GM12878 (cell line): ENCODE data around the gene VWA8. TPM values are rescaled to one million over a fixed set of nuclear protein-coding genes. Genes with fewer than 3 reads are reported as not detected.

Experiments
- ATAC-seq: fragments of 200-7000 bp; cut with Tn5 transposase; 3 replicates; pipeline ENCODE4 v1.9.1; 2020; ENCODE audit warnings: mild to moderate bottlenecking, moderate library complexity
- BruUV-seq: library from RNA; stranded (reverse); fragments of 400-500 nt; replicated peaks from 2 replicates; lab custom pipeline; 2021; lab: Mats Ljungman, UMichigan
- CTCF ChIA-PET: fragments of 300-600 bp; sonication (Branson Sonifier 250); formaldehyde crosslinking; extraction: SDS; loops from one replicate; lab custom pipeline; 2021; ENCODE audit warnings: inconsistent platforms; lab: Yijun Ruan, JAX
- POLR2A ChIA-PET: fragments of 350-600 bp; formaldehyde crosslinking; extraction: SDS; loops from one replicate; lab custom pipeline; 2021; ENCODE audit warnings: inconsistent platforms; lab: Charles Lee
- RAD21 ChIA-PET: fragments of 300-600 bp; sonication (Branson Sonifier 250); formaldehyde crosslinking; loops from one replicate; lab custom pipeline; 2023; ENCODE audit warnings: antibody characterized with exemption; ENCODE audit not compliant: unreplicated experiment; lab: Charles Lee
- SMC1A ChIA-PET: fragments of 300-600 bp; sonication (Branson Sonifier 250); formaldehyde crosslinking; loops from one replicate; lab custom pipeline; 2023; ENCODE audit not compliant: unreplicated experiment, uncharacterized antibody; lab: Charles Lee
- DNase-seq: peaks from one replicate; pipeline ENCODE4 v3.0.0-alpha.2; 2011; ENCODE audit warnings: low read depth, low spot score
- FAIRE-seq: peaks from 3 replicates; lab custom pipeline; 2011; peaks lifted over from hg19 to GRCh38; lab: Jason Lieb, UNC
- H2AFZ ChIP-seq: 2 replicates; pipeline ENCODE4 v1.6.0; 2011; ENCODE audit warnings: low read depth, low read length, control low read depth; ENCODE audit not compliant: control insufficient read depth
- H3K27ac ChIP-seq: 2 replicates; pipeline ENCODE4 v1.5.1; 2011; ENCODE audit warnings: control low read depth; ENCODE audit not compliant: control insufficient read depth, insufficient read depth
- H3K27me3 ChIP-seq, 2 experiments: replicated peaks in 1 of 2; 2 replicates each; pipeline versions ENCODE4 v1.6.0 to v1.6.1; 2011; ENCODE audit warnings: low read length in 1 of 2; ENCODE audit not compliant: control insufficient read depth in 2 of 2, insufficient read depth in 2 of 2
- H3K36me3 ChIP-seq, 2 experiments: 2 replicates each; pipeline ENCODE4 v1.5.1; 2011; ENCODE audit warnings: low read length in 1 of 2; ENCODE audit not compliant: control insufficient read depth in 2 of 2, insufficient read depth in 2 of 2
- H3K4me1 ChIP-seq: 2 replicates; pipeline ENCODE4 v1.6.1; 2011; ENCODE audit warnings: mild to moderate bottlenecking, low read length, moderate library complexity, mixed read lengths; ENCODE audit not compliant: control insufficient read depth, insufficient read depth
- H3K4me2 ChIP-seq: 2 replicates; pipeline ENCODE4 v1.6.0; 2011; ENCODE audit warnings: control low read depth; ENCODE audit not compliant: control insufficient read depth, insufficient read depth
- H3K4me3 ChIP-seq: fragments of 200-600 bp; sonication (generic); 2 replicates; pipeline ENCODE4 v1.5.1; 2016
- H3K79me2 ChIP-seq: 2 replicates; pipeline ENCODE4 v1.6.0; 2011; ENCODE audit warnings: low read length; ENCODE audit not compliant: control insufficient read depth, insufficient read depth
- H3K9ac ChIP-seq: 2 replicates; pipeline ENCODE4 v1.8.0; 2011; ENCODE audit warnings: low read length, control low read depth, mixed read lengths; ENCODE audit not compliant: control insufficient read depth, insufficient read depth
- H3K9me3 ChIP-seq: replicated peaks from 3 replicates; pipeline ENCODE4 v1.5.1; 2011; ENCODE audit warnings: mild to moderate bottlenecking, low read length; ENCODE audit not compliant: control insufficient read depth, insufficient read depth
- H4K20me1 ChIP-seq: 2 replicates; pipeline ENCODE4 v1.6.0; 2011; ENCODE audit not compliant: control insufficient read depth, insufficient read depth
- CREB1 ChIP-seq: IDR thresholded peaks from 2 replicates; pipeline ENCODE4 v1.6.1; 2012; ENCODE audit warnings: low read depth, mild to moderate bottlenecking, inconsistent platforms
- DPF2 ChIP-seq: fragments of 450-650 bp; IDR thresholded peaks from 2 replicates; pipeline ENCODE4 v1.6.1; 2017; ENCODE audit warnings: mild to moderate bottlenecking
- EED ChIP-seq: sonication (generic); IDR thresholded peaks from 2 replicates; pipeline ENCODE4 v1.6.1; 2016; ENCODE audit warnings: antibody characterized with exemption, low read depth
- GATAD2B ChIP-seq: fragments of 450-650 bp; conservative IDR thresholded peaks from 2 replicates; pipeline ENCODE4 v1.6.1; 2017; ENCODE audit warnings: low read depth, mild to moderate bottlenecking, moderate library complexity
- IKZF2 ChIP-seq, 2 experiments: fragments of 450-650 bp; IDR thresholded peaks; 2 replicates each; pipeline ENCODE4 v1.6.1; 2017; ENCODE audit warnings: mild to moderate bottlenecking in 2 of 2, moderate library complexity in 2 of 2
- MYB ChIP-seq: fragments of 150-350 bp; IDR thresholded peaks from 2 replicates; pipeline ENCODE4 v1.6.1; 2014; ENCODE audit warnings: mild to moderate bottlenecking, low read depth, low read length, borderline replicate concordance
- PML ChIP-seq: IDR thresholded peaks from 2 replicates; pipeline ENCODE4 v1.6.1; 2012; ENCODE audit warnings: low read length, inconsistent platforms
- POLR2AphosphoS5 ChIP-seq: IDR thresholded peaks from 2 replicates; pipeline ENCODE4 v1.6.1; 2011; ENCODE audit warnings: mild to moderate bottlenecking, low read length, inconsistent platforms
- RELB ChIP-seq: fragments of 450-650 bp; IDR thresholded peaks from 2 replicates; pipeline ENCODE4 v1.6.1; 2017; ENCODE audit warnings: low read depth, mild to moderate bottlenecking, moderate library complexity
- SIX5 ChIP-seq: IDR thresholded peaks from 2 replicates; pipeline ENCODE4 v1.6.1; 2011; ENCODE audit warnings: mild to moderate bottlenecking, low read depth, low read length, moderate library complexity; ENCODE audit not compliant: severe bottlenecking
- SUZ12 ChIP-seq: fragments of 200-600 bp; sonication (generic); IDR thresholded peaks from one replicate; pipeline ENCODE4 v1.6.1; 2018; ENCODE audit warnings: antibody characterized with exemption, mild to moderate bottlenecking; ENCODE audit not compliant: unreplicated experiment
- WGBS: methylation state at CpG from one replicate; pipeline ENCODE4 v1.1.6; 2016; ENCODE audit warnings: low lambda C conversion rate; ENCODE audit not compliant: insufficient replicate concordance, insufficient coverage; ENCODE audit errors: missing lambda C conversion rate; 5-methylcytosine and 5-hydroxymethylcytosine counted together
- in situ Hi-C: fragments of 300-500 bp; cut with MboI; formaldehyde crosslinking; loops from 9 replicates; pipeline ENCODE4 v1.14.3; 2018; ENCODE audit warnings: mixed read lengths
- intact Hi-C: fragments of 100-400 bp; cut with micrococcal nuclease; formaldehyde crosslinking; loops from one replicate; pipeline ENCODE4 v1.14.2; 2022; ENCODE audit not compliant: unreplicated experiment
- polyA plus RNA-seq, 11 experiments: library from polyadenylated mRNA; depleted of rRNA in 4 of 11; unstranded in 6 of 11; stranded (reverse) in 5 of 11; fragments of >200 nt; fragmentation: Nextera tagmentation in 4 of 11; fragmentation: Illumina TruSeq in 1 of 11; extraction: Ambion mirVana in 4 of 11; extraction: Trizol in 1 of 11; gene quantifications; 1 replicate in 1 of 11; 2 replicates in 10 of 11; pipeline versions ENCODE4 v1.2.1 to v1.2.3, GENCODE V29; 2011 to 2016; ENCODE audit warnings: inconsistent platforms in 2 of 11, missing spikeins in 2 of 11, low read depth in 1 of 11
- total RNA-seq, 4 experiments: library from RNA; depleted of rRNA in 3 of 4; stranded (reverse); fragments of >200 nt in 3 of 4; fragmentation: Illumina TruSeq in 1 of 4; extraction: Trizol in 1 of 4; gene quantifications; 2 replicates each; pipeline versions ENCODE4 v1.2.1 to v1.2.3, GENCODE V29; 2013 to 2021

VWA8 gene
- total and polyA plus RNA-seq, 10 of the 15 experiments (the other 5 are each of a cell fraction or from before 2014, with no cell fraction given) = 3.0 to 21.8 (median 13.5) TPM

DNA sequence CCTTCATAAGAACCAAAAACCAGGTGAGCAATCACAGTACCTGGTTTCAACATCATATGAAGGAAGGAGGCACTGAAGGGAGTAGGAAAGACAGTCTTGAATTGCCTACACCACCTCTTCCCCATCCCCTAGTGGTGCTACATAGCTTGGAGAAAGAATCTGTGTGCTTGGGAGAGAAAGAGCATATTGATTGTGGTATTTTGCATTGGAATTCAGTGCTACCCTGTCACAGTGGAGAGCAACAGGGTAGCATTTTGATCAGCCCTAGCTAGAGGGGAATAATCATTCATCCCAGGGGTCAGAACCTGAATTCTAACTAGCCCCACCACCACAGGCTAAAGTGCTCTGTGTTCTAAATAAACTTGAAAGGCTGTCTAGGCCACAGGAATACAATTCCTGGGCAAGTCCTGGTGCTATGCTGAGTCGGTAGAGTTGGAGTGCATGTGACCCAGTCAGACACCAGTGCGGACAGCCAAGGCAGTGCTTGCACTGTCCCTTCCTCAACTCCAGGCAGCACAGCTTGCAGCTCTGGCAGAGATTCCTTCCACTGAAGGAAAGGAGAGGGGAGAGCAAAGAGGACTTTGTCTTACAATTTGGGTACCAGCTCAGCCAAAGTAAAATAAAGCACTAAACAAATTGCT is 158.7 kb downstream of the VWA8 start:
- RAD21 ChIA-PET = no interaction called here
- DNase-seq (no peak), ATAC-seq (no peak), FAIRE-seq (no peak)
- no peak overlapping the region for H2AFZ ChIP-seq
- CTCF ChIA-PET = no interaction called here
- POLR2A ChIA-PET = interaction anchor here (0.6 kb wide), 1 partner anchor 32 kb away, joined by 4 read pairs; no protein-coding TSS in a partner anchor
- intact Hi-C loops = no loop called here
- BruUV-seq = no TSS peak
- H3K9me3 ChIP-seq = peaks cover 13% of the 10 kb centered on the region
- 100% methylated on average over 2 of the region's 2 CpGs for WGBS
- H3K27me3 ChIP-seq = no peaks in the 10 kb centered on the region
- no peaks in the 10 kb centered on the region for H4K20me1 ChIP-seq
- no peaks in the 10 kb centered on the region for H3K79me2 ChIP-seq
- in situ Hi-C loops = no loop called here
- SMC1A ChIA-PET = no interaction called here
- H3K36me3 ChIP-seq = peaks cover 5 to 8% of the 10 kb centered on the region in 2 experiments; a peak in 3 of 4 replicates
- no peak overlapping the region for H3K4me3 ChIP-seq
- H3K4me1 ChIP-seq = no peaks in the 10 kb centered on the region
- no peak overlapping the region for H3K27ac ChIP-seq
- no peak overlapping the region for H3K4me2 ChIP-seq
- H3K9ac ChIP-seq = no peak overlapping the region
- TF ChIP-seq POLR2AphosphoS5 (no peak), CREB1 (no peak), EED (no peak), RELB (no peak), SIX5 (no peak), DPF2 (no peak), IKZF2 (IDR thresholded peaks at IDR 0.05) (no peak), GATAD2B (no peak), PML (no peak), SUZ12 (no peak), MYB (no peak)
